ENCODE measurements around the gene SAV1. TPM values are rescaled to one million over a fixed set of nuclear protein-coding genes. Genes with fewer than 3 reads are reported as not detected.

SAV1 gene
- total RNA-seq, 1 experiment from 2014 or later: 66.2 TPM

- no peak for ATAC-seq
- intact Hi-C loops (cut with micrococcal nuclease): loop anchor here (10.0 kb wide), 1 partner anchor 212 kb away; no protein-coding TSS in a partner anchor
- no TSS peak for BruUV-seq (replicated peaks)
Observed at GRCh38 chr14:50656776-50657175, 11.3 kb downstream of the SAV1 start.

DNA sequence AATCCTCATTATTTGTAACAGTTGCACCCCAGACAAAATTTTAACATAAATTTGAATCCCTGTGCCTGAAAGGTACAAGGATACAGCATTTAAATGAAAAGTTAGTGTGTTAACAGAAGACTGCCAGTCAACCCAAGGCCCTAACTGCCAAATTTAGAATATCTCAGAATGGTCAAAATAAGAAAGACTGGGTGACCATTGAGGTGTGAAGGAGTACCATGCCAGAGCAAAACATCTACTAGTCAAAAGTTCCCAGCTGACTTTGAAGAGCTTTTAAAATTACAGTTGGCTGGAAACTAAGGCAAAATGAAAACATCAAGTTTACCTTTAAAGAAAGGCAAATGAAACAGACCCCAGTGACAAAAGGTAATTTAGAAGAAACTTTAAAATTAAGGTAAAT lies 18.4 kb downstream of the SAV1 start:
- TF ChIP-seq EZH2 (IDR thresholded peaks at IDR 0.05; ENCODE audit: low read length, unreplicated experiment) (no peak), EZH2phosphoT487 (IDR thresholded peaks at IDR 0.05; ENCODE audit: borderline replicate concordance, low read length) (no peak)
- TF ChIP-seq, protein P1, sequence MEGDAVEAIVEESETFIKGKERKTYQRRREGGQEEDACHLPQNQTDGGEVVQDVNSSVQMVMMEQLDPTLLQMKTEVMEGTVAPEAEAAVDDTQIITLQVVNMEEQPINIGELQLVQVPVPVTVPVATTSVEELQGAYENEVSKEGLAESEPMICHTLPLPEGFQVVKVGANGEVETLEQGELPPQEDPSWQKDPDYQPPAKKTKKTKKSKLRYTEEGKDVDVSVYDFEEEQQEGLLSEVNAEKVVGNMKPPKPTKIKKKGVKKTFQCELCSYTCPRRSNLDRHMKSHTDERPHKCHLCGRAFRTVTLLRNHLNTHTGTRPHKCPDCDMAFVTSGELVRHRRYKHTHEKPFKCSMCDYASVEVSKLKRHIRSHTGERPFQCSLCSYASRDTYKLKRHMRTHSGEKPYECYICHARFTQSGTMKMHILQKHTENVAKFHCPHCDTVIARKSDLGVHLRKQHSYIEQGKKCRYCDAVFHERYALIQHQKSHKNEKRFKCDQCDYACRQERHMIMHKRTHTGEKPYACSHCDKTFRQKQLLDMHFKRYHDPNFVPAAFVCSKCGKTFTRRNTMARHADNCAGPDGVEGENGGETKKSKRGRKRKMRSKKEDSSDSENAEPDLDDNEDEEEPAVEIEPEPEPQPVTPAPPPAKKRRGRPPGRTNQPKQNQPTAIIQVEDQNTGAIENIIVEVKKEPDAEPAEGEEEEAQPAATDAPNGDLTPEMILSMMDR (conservative IDR thresholded peaks at IDR 0.05; ENCODE audit: low read depth, low read length): no peak
- DNase-seq (no peak), ATAC-seq (no peak)
- no peaks in the 10 kb centered on the region for H3K9me2 ChIP-seq (replicated peaks; ENCODE audit: low read length)
- peaks cover 81% of the 10 kb centered on the region for H3K79me2 ChIP-seq (ENCODE audit: low read length)
- peaks cover 36% of the 10 kb centered on the region for H3K4me1 ChIP-seq (ENCODE audit: insufficient read depth, low read length)
- no peak overlapping the region for H3K27ac ChIP-seq (ENCODE audit: low read length)
- intact Hi-C loops (cut with micrococcal nuclease): loop anchor here (2.0 to 10.0 kb wide), 4 partner anchors 17 to 205 kb away; no protein-coding TSS in a partner anchor
- H3K9me3 ChIP-seq (ENCODE audit: low read length): no peaks in the 10 kb centered on the region
- no peak overlapping the region for H3K4me3 ChIP-seq (ENCODE audit: low read length)
- no peak overlapping the region for H3K9ac ChIP-seq (ENCODE audit: low read length)
- no peaks in the 10 kb centered on the region for H3K36me3 ChIP-seq (ENCODE audit: low read depth, low read length)
- POLR2A ChIA-PET (ENCODE audit: unreplicated experiment): interaction anchor here (0.8 kb wide), 1 partner anchor 76 kb away, joined by 8 read pairs; no protein-coding TSS in a partner anchor
- peaks cover 6% of the 10 kb centered on the region; the same call in 1 of the 2 replicates for H4K20me1 ChIP-seq (ENCODE audit: low read length)
- BruUV-seq (replicated peaks): no TSS peak
- CTCF ChIA-PET: no interaction called here
- no peak overlapping the region for H2AFZ ChIP-seq (ENCODE audit: low read length)
- H3K27me3 ChIP-seq (ENCODE audit: low read length): no peaks in the 10 kb centered on the region
- no peak overlapping the region for H3K4me2 ChIP-seq (ENCODE audit: low read length)
- H3F3A ChIP-seq (ENCODE audit: low read length, unreplicated experiment): no peaks in the 10 kb centered on the region

More at GRCh38 chr14:50656776-50657175, 11.3 kb downstream of the SAV1 start:
- no peaks in the 10 kb centered on the region for H4K20me1 ChIP-seq (ENCODE audit: low read length)
- H3K4me3 ChIP-seq (ENCODE audit: low read length): no peak overlapping the region
- no peak overlapping the region for H3K9ac ChIP-seq (ENCODE audit: low read length)
- no peaks in the 10 kb centered on the region for H3K27me3 ChIP-seq (ENCODE audit: low read length)
- CTCF ChIA-PET: no interaction called here
- TF ChIP-seq EZH2 (IDR thresholded peaks at IDR 0.05; ENCODE audit: low read length, unreplicated experiment) (no peak), EZH2phosphoT487 (IDR thresholded peaks at IDR 0.05; ENCODE audit: borderline replicate concordance, low read length) (no peak)
- TF ChIP-seq, protein P1 (conservative IDR thresholded peaks at IDR 0.05; ENCODE audit: low read depth, low read length): no peak
- H2AFZ ChIP-seq (ENCODE audit: low read length): no peak overlapping the region
- no peak overlapping the region for H3K27ac ChIP-seq (ENCODE audit: low read length)
- no peak overlapping the region for H3K4me2 ChIP-seq (ENCODE audit: low read length)
- no peak for DNase-seq
- no peaks in the 10 kb centered on the region for H3F3A ChIP-seq (ENCODE audit: low read length, unreplicated experiment)
- H3K9me2 ChIP-seq (replicated peaks; ENCODE audit: low read length): no peaks in the 10 kb centered on the region
- POLR2A ChIA-PET (ENCODE audit: unreplicated experiment): no interaction called here
- H3K9me3 ChIP-seq (ENCODE audit: low read length): no peaks in the 10 kb centered on the region
- H3K79me2 ChIP-seq (ENCODE audit: low read length): peaks cover 92% of the 10 kb centered on the region
- peaks cover 31% of the 10 kb centered on the region for H3K4me1 ChIP-seq (ENCODE audit: insufficient read depth, low read length)
- H3K36me3 ChIP-seq (ENCODE audit: low read depth, low read length): peaks cover 11% of the 10 kb centered on the region; the same call in 1 of the 2 replicates

DNA sequence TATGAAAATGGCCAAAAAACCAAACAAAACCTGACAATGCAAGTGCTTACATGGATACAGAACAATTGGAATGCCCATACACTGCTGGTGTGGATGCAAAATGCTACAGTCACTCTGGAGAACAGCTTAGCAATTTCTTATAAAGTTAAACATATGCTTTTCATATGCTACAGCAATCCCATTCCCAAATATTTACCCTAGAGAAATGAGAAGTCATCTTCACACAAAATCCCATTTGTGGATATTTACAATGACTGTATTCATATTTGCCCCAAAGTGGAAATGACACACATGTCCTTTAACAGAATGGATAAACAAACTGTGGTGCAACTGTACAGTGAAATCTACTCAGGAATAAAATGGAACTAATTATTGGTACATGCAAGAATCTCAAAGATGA lies 20.4 kb downstream of the SAV1 start:
- Histone ChIP-seq H3K4me1 (ENCODE audit: insufficient read depth, low read length) (peaks cover 36% of the 10 kb centered on the region), H3K9ac (ENCODE audit: low read length) (no peak overlapping the region; the same call in 1 of the 2 replicates), H3K4me2 (ENCODE audit: low read length) (peak overlapping the region; percentile 36), H3F3A (ENCODE audit: low read length, unreplicated experiment) (no peaks in the 10 kb centered on the region), H3K36me3 (ENCODE audit: low read depth, low read length) (0 out of 2 replicates have a peak, but pooled peaks cover 3% of the 10 kb centered on the region), H3K9me3 (ENCODE audit: low read length) (no peaks in the 10 kb centered on the region), H3K9me2 (replicated peaks; ENCODE audit: low read length) (no peaks in the 10 kb centered on the region), H3K79me2 (ENCODE audit: low read length) (peaks cover 63% of the 10 kb centered on the region), H3K4me3 (ENCODE audit: low read length) (no peak overlapping the region), H2AFZ (ENCODE audit: low read length) (no peak overlapping the region), H3K27ac (ENCODE audit: low read length) (peak overlapping the region; percentile 60), H4K20me1 (ENCODE audit: low read length) (peaks cover 6% of the 10 kb centered on the region; the same call in 1 of the 2 replicates), H3K27me3 (ENCODE audit: low read length) (no peaks in the 10 kb centered on the region)
- POLR2A ChIA-PET (ENCODE audit: unreplicated experiment): interaction anchor here (0.5 kb wide), 1 partner anchor 82 kb away, joined by 3 read pairs; no protein-coding TSS in a partner anchor
- TF ChIP-seq, protein P1 (conservative IDR thresholded peaks at IDR 0.05; ENCODE audit: low read depth, low read length): no peak
- TF ChIP-seq EZH2 (IDR thresholded peaks at IDR 0.05; ENCODE audit: low read length, unreplicated experiment): no peak
- no peak for TF ChIP-seq EZH2phosphoT487 (IDR thresholded peaks at IDR 0.05; ENCODE audit: borderline replicate concordance, low read length)
- peak; percentile 84 for DNase-seq
- peak; percentile 89 for ATAC-seq
- no TSS peak for BruUV-seq (replicated peaks)
- CTCF ChIA-PET: interaction anchor here (1.0 kb wide), 1 partner anchor 47 kb away, joined by 4 read pairs; no protein-coding TSS in a partner anchor
- intact Hi-C loops (cut with micrococcal nuclease): loop anchor here (2.0 kb wide), 1 partner anchor 21 kb away; no protein-coding TSS in a partner anchor

All from PC-3 (cell line).